ENCODE data around the gene MAPT.

The MAPT gene

GRCh38 chr17:45889579-45889978 is 4.8 kb upstream of the MAPT start:
- Histone ChIP-seq H3K27me3 (no peaks in the 10 kb centered on the region), H3K4me1 (no peaks in the 10 kb centered on the region), H3K9me3 (no peaks in the 10 kb centered on the region), H3K4me3 (ENCODE audit: low read depth, low read length) (no peak overlapping the region), H3K36me3 (no peaks in the 10 kb centered on the region)
- TF ChIP-seq CTCF (IDR thresholded peaks at IDR 0.05; ENCODE audit: low read depth, low read length), result peak; percentile 56
- DNase-seq, result peak; percentile 35

- no peaks in the 10 kb centered on the region for H3K9me3 ChIP-seq
- no peak for TF ChIP-seq CTCF (IDR thresholded peaks at IDR 0.05; ENCODE audit: low read depth, low read length)
- H3K4me1 ChIP-seq, result no peaks in the 10 kb centered on the region
- DNase-seq, result no peak
- peak overlapping the region; percentile 56 for H3K4me3 ChIP-seq (ENCODE audit: low read depth, low read length)
- no peaks in the 10 kb centered on the region for H3K36me3 ChIP-seq
- peaks cover 4% of the 10 kb centered on the region for H3K27me3 ChIP-seq
These were observed 681 bp upstream of the MAPT start for GRCh38 chr17:45893725-45894021.

- H3K27me3 ChIP-seq, result peaks cover 4% of the 10 kb centered on the region
- no peaks in the 10 kb centered on the region for H3K9me3 ChIP-seq
- peak; percentile 49 for DNase-seq
- peak overlapping the region; percentile 85 for H3K4me3 ChIP-seq (ENCODE audit: low read depth, low read length)
- no peaks in the 10 kb centered on the region for H3K36me3 ChIP-seq
- no peaks in the 10 kb centered on the region for H3K4me1 ChIP-seq
- peak; percentile 12; the same call in 1 of the 2 replicates for TF ChIP-seq CTCF (IDR thresholded peaks at IDR 0.05; ENCODE audit: low read depth, low read length)
These were observed 1.1 kb downstream of the MAPT start for GRCh38 chr17:45895304-45895968.

- peak; percentile 23 for DNase-seq
- Histone ChIP-seq H3K9me3 (no peaks in the 10 kb centered on the region), H3K4me3 (ENCODE audit: low read depth, low read length) (peak overlapping the region; percentile 85), H3K27me3 (peaks cover 4% of the 10 kb centered on the region), H3K4me1 (no peaks in the 10 kb centered on the region), H3K36me3 (no peaks in the 10 kb centered on the region)
- TF ChIP-seq CTCF (IDR thresholded peaks at IDR 0.05; ENCODE audit: low read depth, low read length), result no peak
These were observed 1.8 kb downstream of the MAPT start for GRCh38 chr17:45895969-45896785.

- no peaks in the 10 kb centered on the region for H3K36me3 ChIP-seq
- H3K27me3 ChIP-seq, result peaks cover 4% of the 10 kb centered on the region
- no peaks in the 10 kb centered on the region for H3K9me3 ChIP-seq
- H3K4me1 ChIP-seq, result peaks cover 2% of the 10 kb centered on the region; the same call in 1 of the 2 replicates
- no peak for DNase-seq
- no peak overlapping the region for H3K4me3 ChIP-seq (ENCODE audit: low read depth, low read length)
- TF ChIP-seq CTCF (IDR thresholded peaks at IDR 0.05; ENCODE audit: low read depth, low read length), result no peak
These were observed 2.7 kb downstream of the MAPT start for GRCh38 chr17:45896803-45897693.
